SW 1271 (cell line): ENCODE measurements around the gene NEU1.
"Not testable (repeated sequence)": the region's sequence is repeated elsewhere in the genome, so short reads cannot be mapped to it uniquely, and the experiment has no call there.

Source experiments
- DNase-seq, 2 experiments: peaks; one replicate each; lab custom pipeline; 2025; lab: John Stamatoyannopoulos, UW

NEU1 gene

DNA sequence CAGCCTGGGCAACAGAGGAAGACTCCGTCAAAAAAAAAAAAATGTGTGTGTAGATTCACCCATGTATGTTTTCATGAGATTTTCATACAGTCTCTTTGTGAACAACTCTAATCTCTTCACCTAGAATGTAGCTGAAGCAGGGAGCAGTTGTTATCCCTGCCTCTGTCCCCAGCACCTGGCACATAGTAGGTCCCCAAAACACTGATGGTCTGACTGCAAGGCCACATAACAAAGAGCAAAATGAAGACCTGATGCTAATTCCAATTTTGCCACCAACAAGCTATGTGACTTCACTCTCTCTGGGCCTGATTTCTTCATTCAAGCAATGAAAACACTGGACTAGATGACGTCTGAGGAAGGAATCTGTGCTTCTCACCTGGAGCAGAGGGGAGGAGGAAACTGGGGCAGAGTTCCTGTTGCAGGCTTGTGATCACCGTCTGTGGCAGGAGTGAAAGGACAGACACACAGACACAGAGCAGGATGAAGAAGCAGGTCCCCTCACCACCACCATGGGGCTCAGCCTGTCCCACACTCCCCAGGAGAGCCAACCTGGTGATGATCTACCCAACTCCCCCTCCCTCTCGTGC, 11.6 kb upstream of the NEU1 start:
- no peak for DNase-seq

DNA sequence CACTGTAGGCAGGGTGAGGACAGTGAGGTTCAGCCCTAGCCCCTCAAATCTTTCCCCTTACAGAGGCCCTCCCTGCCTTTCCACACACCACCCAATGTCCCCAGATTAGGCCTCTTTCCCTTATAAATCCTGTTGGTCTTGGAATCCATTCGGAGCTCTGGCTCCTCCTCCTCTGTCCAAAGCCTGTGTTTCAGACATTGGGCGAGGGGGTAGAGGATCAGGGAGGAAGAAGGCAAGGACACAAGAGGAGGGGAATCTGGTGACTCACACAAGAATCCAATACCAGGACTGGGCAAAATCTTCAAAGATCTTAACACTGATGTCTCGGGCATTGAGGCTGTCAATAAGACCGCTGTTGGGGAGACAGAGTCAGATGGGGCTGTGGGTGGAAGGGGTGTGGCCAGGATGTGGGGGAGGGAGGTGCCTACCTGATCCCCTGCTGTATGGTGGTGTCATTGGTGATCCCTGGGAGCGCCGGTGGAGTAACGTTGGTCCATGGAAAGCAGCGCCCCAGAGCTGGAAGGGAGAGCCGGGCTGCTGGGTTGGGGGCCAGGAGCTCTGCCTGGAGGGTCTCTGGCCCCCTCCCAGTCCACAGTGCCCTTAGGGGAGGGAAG, 8.5 kb upstream of the NEU1 start:
- no peak for DNase-seq

DNA sequence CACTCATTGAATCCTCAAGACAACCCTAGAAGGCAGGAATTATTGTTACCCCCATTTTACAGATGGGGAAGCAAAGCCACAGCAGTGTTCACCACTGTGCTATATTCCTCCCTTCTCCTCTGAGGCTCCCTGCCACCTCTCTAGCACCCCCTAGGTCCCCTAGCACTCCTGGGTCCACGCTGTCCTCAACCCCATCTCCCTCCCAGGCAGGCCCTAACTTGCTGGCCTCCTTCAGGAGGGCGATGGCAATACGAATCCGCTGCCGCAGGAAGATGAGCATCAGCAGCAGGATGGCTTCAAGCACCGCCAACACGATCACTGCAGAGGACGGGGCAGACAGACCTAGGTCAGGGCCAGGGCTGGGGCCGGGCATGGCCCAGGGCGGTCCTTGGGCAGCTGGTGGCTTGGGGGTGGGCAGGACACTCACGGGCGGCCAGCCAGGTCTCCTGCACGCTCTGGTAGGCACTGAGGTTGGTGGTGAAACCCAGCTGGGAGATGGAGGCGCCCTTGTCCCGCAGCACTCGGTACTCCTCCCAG, 7.8 kb upstream of the NEU1 start:
- DNase-seq, result no peak

DNA sequence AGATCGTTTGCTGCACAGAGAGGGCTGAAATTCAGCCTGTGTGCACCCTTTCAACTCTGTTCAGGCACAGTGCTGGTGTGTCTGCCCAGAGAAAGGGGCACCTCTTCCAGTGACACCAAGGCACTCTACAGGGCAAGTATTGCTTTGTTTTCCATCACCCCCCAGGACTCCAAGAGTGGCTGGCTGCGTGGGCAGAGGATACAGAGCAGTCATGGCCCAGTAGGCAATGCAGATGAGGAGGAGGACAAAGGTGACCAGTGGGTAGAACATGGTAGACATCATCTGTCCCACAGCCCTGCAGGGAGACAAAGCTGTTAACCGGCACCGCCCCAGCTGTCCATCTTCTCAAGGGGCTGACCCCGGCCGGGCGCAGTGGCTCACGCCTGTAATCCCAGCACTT, 6.7 kb upstream of the NEU1 start:
- DNase-seq, result no peak

DNA sequence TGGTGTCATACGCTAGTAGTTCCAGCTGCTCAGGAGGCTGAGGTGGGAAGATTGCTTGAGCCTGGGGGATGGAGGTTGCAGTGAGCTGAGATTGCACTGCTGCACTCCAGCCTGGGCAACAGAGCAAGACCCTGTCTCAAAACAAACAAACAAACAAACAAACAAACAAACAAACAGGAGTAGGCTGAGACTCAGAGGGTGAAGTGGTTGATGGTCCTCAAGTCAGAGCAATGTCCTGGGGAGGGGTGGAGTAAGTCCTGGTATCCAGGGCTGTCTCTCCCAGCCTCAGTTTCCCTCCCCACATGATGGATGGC, 6.0 kb upstream of the NEU1 start:
- DNase-seq, result not testable (repeated sequence)

DNA sequence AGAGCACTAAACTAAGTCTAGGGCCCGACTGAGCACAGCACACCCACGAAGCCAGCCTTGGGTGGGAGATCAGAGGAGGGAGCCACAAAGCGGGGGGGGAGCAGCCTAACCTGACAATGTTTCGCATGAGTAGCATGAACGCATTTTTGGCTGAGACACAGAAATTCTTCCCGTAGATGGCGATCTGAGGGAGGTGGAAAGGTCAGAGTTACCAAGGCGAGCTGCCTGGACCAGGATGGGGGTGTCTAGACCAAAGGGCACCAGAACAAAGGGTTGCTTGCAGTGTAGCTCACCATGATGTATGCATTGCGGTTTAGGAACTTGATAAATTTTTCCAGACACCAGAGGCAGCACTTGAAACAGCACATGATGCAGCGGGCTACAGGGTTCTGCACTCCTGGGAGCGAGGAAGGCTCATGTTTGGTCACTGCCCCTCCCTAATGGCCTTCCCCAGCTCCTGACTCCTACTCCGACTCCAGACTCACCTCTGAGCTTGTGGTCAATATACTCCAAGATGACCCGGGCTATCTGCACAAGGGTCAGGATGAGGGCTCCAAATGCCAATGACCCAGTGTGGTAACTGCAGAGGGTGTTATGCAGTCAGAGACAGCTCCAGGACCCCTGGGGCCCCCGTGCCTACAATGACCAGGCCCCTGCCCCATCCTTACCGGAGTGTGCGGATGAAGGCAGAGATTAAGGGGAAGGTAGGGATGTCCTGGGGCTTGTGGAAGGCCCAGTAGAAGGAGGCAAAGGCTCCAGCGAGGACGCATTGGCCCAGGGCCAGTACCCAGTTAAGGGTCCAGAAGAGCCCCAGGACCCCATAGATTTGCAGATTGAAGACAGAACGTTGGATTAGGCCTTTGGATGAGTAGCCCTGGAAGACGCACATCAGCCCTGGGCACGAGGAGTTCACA, 2.8 kb upstream of the NEU1 start:
- no peak for DNase-seq

DNA sequence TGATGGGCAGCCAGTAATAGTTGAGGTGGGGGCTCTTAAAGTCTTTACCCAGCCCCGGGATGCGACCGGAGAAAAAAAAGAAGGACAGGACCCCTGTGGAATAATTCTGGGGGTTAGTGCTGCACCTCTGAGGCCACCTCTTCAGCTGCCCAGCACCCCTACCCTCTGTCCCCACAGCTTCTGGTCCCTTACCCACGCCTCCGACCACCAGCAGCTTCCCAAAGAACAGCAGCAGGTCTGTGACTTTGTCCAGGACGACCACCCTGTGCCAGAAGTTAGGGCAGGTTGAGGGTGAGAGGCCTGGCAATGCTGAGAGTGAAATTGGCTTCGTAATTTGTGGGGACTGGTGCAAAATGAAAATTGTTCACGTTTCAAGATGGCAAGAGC, 2.2 kb upstream of the NEU1 start:
- no peak for DNase-seq

DNA sequence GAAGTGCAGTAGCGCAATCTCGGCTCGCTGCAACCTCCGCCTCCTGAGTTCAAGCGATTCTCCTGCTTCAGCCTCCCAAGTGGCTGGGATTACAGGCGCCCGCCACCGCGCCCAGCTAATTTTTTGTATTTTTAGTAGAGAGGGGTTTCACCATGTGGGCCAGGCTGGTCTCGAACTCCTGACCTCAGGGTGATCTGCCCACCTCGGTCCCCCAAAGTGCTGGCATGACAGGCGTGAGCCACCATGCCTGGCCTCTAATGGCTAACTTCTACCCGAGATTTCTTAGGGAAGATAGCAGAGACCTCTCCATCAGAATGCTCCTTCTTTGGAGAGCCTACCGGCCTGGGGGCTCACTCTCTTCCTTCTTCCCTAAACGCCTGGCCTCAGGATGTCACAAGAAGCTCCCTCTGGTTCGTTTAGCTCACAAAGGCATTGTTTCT, 1.5 kb upstream of the NEU1 start:
- DNase-seq, result not testable (repeated sequence)

DNA sequence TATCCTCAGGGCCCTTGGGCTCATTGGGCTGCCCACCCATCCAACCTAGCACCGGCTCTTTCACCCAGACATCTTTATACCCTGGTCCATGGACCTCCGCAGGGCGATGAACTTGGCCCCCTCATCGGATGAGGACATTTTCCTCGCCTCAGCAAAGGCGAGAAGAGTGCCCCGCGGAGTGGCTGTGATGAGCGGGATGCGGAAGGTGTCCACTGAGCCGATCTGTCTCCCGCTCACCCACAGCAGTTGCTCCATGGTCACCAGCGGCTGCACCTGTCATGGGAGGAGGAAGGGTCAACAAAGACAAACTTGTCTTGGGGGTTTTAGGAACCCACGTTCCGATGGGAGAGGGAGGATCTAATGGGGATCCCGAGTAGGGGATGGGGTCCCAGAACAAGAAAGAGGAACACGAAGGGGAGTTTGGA, 690 bp downstream of the NEU1 start:
- DNase-seq, result no peak

DNA sequence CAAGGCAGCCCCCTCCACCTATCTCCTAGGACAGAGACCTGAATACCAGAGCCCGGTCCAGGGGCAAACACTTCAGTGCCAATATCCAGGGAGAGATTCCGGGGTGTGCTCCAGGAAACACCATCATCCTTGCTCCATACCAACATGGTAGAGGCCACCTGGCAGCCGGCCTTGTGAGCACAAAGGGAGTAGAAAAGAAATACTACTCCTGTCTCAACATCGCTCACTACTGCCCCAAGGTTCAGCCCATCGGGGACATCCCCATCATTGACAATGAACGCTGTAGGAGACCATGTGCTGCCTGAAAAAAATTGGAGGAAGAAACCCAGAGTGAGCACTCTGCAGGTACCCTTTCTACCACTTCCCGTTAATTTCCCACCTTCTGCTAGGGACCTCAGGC, 1.5 kb downstream of the NEU1 start:
- DNase-seq, result no peak

DNA sequence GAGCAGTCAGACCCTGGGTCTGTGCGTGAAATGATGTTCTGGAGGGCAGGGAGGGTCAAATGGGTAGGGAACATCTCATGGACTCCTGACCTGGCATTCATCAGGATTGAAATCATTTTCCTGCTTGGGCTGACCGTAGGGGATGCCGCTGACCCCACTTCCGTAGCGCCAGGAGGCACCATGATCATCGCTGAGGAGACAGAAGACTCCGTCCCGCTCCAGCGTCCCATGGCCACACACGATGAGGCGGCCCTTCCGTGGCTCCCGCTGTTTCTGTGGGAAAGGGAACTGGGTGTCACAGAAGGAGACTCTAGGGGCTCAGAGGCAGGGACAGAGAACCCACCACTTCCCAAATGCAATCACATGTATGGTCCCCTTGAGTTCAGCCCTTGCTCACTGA, 2.3 kb downstream of the NEU1 start:
- DNase-seq, result no peak

DNA sequence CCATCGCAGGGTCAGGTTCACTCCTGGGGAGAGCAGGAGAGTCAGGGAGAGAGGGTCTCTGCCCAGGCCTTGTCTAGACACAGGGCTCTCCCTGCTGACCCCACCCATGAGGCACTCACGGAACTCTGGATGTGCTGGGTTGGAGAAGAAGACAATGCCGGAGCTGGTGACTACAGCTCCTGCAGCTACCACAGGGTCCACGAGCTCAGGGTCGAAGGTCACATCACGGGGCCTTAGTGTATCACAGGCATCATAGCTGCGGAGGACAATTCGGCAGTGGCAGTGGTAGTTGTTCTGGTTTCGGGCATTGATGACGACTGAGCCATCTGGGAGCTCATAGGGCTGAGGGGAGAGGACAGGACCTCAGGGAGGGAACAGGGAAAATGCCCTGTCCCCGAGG, 2.7 kb downstream of the NEU1 start:
- DNase-seq, result no peak

DNA sequence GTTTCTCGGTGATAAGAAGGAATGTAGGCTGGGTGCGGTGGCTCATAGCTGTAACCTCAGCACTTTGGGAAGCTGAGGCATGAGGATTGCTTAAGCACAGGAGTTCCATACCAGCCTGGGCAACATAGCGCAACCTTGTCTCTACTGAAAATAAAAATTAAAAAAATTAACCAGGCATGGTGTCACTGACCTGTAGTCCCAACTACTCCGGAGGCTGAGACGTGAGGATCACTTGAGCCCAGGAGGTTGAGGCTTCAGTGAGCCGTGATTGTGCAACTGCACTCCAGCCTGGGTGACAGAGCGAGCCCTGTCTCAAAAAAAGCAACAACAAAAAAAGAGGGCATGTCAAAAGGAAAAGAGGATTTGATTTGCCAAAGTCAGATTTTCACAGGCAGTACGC, 3.9 kb downstream of the NEU1 start:
- no peak for DNase-seq

DNA sequence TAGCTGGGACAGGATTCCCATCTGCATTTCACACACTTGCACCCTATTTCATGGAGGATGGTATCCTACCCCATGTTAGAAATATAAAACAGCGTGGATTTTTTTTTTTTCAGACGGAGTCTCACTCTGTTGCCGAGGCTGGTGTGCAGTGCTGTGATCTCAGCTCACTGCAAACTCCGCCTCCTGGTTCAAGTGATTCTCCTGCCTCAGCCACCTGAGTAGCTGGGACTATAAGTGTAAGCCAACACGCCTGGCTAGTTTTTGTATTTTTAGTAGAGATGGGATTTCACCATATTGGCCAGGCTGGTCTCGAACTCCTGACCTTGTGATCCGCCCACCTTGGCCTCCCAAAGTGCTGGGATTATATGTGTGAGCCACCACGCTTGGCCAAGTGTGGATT, 4.8 kb downstream of the NEU1 start:
- DNase-seq, result not testable (repeated sequence)

DNA sequence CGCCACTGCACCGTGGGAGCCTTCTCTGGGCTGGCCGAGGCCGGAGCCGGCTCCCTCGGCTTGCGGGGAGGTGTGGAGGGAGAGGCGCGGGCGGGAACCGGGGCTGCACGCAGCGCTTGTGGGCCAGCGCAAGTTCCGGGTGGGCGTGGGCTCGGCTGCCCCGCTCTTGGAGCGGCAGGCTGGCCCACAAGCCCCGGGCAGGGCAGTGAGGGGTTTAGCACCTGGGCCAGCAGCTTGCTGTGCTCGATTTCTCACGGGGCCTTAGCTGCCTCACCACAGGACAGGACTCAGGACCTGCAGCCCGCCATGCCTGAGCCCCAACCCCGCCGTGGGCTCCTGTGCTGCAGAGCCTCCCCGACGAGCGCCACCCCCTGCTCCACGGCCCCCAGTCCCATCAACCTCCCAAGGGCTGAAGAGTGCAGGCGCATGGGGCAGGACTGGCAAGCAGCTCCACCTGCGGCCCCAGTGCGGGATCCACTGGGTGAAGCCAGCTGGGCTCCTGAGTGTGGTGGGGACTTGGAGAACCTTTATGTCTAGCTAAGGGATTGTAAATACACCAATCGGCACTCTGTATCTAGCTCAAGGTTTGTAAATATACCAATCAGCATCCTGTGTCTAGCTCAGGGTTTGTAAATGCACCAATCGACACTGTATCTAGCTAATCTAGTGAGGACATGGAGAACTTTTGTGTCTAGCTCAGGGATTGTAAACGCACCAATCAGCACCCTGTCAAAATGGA, 10.5 kb downstream of the NEU1 start:
- DNase-seq, result not testable (repeated sequence)

DNA sequence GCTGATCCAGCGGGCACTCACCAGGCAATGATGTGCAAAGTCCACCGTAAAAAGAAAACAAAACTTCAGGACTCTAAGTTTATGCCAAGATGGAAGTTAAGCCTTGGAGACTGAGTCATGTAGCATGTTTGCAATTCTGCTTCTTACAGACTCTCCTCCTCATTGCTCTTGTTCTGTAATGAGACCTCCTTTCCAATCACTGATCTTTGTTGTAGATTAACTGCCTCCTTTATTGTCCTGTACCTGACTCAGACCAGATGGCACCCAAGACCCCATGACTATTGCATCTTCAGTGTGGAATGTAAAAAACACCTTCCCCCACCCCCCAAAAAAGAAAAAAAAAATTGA, 11.2 kb downstream of the NEU1 start:
- DNase-seq, result no peak

DNA sequence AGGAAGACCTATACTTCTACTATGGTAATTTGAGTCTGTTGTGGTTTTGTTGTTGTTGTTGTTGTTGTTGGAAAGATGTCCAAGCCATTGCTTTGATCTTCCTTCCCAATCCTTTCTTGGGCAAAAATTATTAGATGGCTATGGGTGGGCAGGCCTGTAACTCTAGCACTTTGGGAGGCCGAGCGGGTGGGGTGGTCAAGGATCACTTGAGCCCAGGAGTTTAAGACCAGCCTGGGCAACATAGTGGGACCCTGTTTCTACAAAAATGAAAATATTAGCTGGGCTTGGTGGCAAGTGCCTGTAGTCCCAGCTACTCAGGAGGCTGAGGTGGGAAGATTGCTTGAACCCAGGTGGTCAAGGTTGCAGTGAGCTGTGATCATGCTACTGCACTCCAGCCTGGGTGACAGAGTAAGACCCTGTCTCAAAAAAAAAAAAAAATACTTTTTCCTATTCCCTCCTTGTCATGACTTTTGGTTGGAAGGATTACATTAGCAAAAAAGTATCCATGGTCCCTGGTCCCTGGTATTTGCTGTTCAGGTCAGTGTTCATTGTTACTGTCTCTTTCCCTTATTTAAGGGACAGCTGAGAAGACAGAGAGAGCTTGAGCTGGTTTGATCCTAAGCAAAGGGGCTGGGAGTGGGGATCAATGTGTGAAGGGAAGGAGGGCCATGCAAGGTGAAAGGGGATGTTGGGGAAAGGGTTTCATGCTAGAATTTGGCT, 11.7 kb downstream of the NEU1 start:
- DNase-seq, result no peak

DNA sequence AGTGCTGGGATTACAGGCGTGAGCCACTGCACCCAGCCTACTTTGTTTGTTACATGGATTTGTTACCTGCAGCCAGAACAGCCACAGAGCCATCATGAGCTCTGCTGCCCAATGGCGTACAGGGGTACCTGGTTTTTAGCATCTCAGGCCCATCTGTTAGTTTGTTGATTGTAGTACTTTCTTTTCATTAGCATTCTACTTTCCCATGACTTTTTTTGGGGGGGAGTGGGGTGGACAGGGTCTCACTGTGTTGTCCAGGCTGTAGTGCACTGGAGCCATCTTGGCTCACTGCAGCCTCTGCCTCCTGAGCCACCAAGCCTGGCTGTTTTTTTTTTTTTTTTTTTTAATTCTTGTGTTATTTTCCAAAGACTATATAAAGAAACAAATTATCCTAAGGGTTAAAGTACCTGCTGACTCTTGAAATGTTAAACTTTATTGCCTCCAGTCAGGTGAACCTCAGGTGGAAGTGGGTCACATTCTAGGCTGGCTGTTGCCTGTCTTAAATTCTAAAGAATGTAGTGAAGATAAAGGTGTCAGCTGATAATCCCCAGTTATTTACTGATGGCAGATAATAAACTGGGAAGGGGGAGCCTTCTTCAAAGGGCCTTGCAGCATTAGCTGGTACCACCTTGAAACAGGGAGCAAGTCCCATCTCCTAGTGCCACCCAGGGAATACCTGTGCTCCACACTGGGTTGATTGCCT, 15.2 kb downstream of the NEU1 start:
- DNase-seq, result no peak

DNA sequence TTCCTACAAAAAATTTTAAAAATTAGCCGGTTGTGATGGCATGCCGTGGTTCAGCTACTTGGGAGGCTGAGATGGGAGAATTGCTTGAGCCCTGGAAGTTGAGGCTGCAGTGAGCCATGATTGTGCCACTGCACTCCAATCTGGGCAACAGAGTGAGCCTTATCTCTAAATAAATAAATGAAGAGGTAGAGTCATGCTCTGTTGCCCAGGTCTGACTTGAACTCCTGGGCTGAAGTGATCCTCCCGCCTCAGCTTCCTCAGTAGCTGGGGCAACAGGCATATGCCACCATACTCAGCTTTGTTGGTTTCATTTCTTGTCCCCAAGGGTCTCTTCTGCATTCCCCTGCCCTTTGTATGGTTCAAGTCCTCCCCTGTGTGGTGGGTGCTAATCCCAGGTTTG, 18.1 kb downstream of the NEU1 start:
- no peak for DNase-seq

DNA sequence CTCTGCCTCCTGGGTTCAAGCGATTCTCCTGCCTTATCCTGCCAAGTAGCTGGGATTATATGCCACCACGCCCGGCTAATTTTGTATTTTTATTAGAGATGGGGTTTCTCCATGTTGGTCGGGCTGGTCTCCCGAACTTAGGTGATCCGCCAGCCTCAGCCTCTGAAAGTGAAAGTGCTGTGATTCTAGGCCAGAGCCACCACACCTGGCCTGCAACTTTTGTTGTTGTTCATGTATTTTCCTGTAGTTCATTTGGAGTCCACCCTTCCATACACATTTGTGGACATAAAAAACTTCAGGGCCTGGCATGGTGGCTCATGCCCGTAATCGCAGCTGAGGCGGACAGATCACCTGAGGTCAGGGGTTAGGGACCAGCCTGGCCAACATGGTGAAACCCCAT, 20.6 kb downstream of the NEU1 start:
- DNase-seq, result no peak

DNA sequence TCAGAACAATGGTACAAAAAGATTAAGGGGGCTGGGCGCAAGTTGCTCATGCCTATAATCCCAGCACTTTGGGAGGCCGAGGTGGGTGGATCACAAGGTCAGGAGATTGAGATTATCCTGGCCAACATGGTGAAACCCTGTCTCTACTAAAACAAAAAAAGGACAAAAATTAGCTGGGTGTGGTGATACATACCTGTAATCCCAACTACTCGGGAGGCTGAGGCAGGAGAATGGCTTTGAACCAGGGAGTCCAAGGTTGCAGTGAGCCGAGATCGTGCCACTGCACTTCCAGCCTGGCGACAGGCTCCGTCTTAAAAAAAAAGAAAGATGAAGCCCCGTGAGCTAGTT, 22.9 kb downstream of the NEU1 start:
- not testable (repeated sequence) for DNase-seq
